Renal cortical epithelial cell (primary cell): ENCODE results near the gene SPEN. TPM values are rescaled to one million over a fixed set of nuclear protein-coding genes. Genes with fewer than 3 reads are reported as not detected.
A peak's percentile ranks its signal among the peaks of the same experiment; 100 is the strongest.
"Not testable (repeated sequence)": the region's sequence is repeated elsewhere in the genome, so short reads cannot be mapped to it uniquely, and the experiment has no call there.

Experiments
- DNase-seq: peaks from one replicate; pipeline ENCODE4 v3.0.0-alpha.2; 2011; ENCODE audit warnings: low read depth
- total RNA-seq: library from RNA; depleted of rRNA; stranded (reverse); fragments of >200 nt; gene quantifications from 2 replicates; pipeline ENCODE4 v1.2.3, GENCODE V29; 2014

Gene SPEN, protein sequence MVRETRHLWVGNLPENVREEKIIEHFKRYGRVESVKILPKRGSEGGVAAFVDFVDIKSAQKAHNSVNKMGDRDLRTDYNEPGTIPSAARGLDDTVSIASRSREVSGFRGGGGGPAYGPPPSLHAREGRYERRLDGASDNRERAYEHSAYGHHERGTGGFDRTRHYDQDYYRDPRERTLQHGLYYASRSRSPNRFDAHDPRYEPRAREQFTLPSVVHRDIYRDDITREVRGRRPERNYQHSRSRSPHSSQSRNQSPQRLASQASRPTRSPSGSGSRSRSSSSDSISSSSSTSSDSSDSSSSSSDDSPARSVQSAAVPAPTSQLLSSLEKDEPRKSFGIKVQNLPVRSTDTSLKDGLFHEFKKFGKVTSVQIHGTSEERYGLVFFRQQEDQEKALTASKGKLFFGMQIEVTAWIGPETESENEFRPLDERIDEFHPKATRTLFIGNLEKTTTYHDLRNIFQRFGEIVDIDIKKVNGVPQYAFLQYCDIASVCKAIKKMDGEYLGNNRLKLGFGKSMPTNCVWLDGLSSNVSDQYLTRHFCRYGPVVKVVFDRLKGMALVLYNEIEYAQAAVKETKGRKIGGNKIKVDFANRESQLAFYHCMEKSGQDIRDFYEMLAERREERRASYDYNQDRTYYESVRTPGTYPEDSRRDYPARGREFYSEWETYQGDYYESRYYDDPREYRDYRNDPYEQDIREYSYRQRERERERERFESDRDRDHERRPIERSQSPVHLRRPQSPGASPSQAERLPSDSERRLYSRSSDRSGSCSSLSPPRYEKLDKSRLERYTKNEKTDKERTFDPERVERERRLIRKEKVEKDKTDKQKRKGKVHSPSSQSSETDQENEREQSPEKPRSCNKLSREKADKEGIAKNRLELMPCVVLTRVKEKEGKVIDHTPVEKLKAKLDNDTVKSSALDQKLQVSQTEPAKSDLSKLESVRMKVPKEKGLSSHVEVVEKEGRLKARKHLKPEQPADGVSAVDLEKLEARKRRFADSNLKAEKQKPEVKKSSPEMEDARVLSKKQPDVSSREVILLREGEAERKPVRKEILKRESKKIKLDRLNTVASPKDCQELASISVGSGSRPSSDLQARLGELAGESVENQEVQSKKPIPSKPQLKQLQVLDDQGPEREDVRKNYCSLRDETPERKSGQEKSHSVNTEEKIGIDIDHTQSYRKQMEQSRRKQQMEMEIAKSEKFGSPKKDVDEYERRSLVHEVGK (N-terminal part only)
- total RNA-seq, result 18.6 and 45.6 TPM in 2 replicates

DNA sequence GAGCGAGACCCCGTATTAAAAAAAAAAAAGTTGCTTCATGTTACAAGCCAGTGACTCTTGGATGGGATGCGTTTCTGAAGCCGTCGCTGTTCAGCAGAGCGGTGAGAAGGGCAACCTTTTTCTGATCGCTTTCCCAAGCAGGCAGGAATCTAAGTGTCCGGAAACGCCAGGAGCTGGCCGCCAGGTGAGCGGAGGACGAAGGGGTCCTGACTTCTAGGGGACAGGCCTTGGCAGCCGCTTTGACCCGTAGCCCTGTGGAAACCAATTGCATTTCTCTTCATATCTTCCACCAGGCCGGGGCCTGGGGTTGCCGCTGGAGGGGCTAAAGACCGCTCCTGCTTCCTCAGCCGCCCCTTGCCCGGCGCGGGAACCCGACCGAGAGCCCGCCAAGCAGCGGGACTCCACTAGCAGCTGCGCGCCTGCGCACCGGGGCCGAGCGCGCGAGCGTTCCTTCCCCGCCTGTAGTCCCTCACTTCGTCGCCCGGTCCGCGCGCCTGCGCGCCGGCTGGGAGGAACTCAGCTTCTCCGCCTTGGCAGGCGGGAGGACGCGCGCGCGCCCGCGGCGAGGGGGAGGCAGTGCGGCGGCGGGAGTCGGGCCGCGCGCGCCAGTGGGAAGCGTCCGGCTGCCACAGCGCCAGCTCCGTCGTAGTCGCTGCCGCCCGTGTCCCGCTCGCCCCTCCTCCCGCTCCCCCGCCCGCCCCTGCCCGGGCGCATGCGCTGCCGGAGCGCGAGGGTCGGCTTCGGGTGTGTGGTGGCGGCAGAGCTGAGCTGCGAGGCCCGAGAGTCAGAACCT is at the start of gene SPEN:
SPEN (plus strand) TSS at position 608 of the 793 bp plus-strand sequence. CDS start 361 bp downstream, outside the sequence.
- DNase-seq, result peak; percentile 87

- DNase-seq, result peak; percentile 98
Observed at GRCh38 chr1:15799004-15799867, 48.3 kb upstream of the SPEN start.

DNA sequence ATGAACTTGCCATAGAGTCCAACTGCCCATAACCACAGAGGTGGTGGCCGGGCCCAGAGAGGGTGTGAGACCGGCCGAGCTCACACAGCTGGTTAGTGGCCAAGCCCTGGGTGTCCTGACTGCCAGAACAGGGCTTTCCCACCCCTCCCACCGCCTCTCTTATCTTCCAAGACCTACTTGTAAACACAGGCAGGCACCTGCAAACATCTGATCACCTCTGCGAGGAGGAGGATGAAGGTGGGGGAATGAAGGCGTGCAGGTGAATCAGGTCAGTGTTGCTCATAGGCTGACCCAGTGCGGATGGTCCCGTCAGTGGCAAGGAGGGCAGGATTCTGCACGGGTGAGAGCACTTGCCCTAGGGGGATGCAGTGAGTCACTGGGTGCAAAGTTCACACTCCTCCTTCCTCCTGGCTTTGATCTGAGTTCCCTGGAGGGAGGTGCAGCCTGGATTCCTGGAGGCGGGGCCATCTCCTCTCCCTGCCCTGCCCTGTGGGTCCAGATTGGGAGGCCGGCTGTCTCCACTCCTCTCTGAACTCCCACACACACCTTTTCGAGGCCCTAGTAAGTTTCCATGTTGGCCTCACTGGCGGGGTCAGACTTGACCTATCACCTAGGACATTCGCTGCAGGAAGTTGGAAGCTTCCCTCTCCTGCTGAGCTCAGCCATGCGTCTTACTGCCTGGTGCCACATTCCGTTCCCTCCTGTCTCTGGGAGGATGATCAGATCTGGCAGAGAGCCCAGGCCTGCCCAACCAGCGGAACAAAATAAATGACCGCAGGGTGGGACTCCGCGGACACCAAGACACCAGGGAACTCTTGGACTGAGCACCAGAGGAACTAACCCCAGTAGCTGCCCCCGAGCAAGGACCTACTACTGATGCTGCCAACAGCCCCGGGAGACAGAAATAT is 47.3 kb upstream of the SPEN start:
- peak; percentile 94 for DNase-seq

- DNase-seq, result peak; percentile 31
Observed at GRCh38 chr1:15802234-15802965, 45.1 kb upstream of the SPEN start.

DNA sequence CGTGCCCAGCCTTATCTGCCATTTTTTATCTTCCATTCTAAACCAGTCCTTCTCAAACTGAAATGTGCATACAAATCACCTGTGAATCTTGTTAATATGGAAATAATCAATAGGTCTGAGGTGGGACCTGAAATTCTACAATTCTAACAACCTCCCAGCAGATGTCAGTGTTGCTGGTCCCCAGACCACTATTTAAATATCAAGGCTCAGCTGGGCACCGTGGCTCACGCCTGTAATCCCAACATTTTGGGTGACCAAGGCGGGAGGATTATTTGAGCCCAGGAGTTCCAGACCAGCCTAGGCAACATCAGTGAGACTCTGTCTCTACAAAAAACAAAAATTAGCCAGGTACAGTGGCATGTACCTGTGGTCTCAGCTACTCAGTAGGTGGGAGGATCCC is 44.1 kb upstream of the SPEN start:
- peak; percentile 51 for DNase-seq

DNA sequence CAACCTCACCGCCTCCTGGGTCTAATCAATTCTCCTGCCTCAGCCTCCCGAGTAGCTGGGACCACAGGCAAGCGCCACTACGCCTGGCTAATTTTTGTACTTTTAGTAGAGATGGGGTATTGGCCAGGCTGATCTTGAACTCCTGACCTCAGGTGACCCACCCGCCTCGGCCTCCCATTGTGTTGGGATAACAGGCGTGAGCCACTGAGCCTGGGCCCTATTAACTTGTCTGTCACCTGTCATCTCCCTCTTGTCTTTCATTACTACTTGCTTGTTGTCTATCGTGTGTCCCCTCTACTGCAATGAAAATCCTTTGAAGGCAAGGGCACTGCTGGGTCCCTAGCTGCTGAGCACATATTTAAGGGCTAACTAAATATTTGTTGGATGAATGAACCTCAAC is 43.4 kb upstream of the SPEN start:
- DNase-seq, result no peak

DNA sequence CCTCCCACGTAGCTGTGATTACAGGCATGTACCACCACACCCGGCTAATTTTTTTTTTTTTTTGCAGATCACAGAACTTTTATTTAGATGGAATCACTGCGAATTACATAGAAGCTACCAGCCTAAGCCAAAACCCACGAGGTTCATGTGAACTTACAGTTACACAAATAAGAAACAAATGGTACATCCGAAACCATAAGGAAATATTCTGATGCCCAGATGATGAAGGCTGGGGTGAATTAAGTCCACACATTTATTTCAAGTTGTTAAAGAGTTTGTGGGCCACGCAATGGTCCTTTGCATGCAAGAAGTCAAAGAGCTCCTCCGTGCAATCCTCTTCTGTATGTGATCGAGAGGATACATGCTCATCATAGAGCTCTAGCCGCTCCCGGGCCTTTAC is 40.4 kb upstream of the SPEN start:
- DNase-seq, result no peak

GRCh38 chr1:15807549-15807948 is 40.0 kb upstream of the SPEN start, which contains the start of gene UQCRHL:
Gene UQCRHL (minus strand): TSS chr1:15807649. CDS start chr1:15807649, 0 bp downstream.
- not testable (repeated sequence) for DNase-seq

DNA sequence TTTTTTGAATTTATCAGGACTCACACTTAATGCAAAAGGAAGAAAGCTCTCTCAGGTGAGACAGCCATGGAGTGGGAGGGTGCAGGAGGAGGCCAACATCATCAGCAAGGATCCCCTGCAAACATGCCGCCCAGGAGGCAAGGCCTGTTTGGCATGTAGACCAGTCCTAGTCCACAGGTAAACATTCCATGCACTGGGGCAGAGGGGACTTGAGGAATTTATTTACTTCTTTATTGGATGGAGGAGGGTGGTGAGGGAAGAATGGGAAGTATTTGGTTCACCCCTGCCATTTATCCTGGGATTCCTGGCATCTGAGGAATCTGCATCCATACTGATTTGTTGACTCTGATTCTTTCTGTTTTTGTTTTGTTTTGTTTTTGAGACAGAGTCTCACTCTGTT is 38.6 kb upstream of the SPEN start:
- DNase-seq, result no peak

DNA sequence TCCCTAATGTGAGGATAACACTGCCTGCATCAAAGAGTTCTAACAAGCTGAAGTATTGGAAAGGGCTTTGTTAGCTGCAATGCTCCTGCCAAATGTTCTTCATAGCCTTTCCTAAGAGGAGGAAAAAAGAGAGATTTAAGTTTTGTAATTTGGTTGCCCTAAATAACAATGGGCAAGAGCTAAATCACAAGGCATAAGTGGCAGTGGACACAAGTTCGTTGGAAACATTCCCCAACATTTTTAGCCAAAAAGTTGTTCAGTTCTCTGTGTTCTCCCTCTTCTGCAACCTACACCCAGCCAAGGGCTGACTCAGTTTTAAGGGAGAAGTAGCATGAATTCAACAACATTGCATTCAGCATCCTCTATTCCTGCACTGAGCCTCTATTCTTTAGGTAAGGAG is 37.4 kb upstream of the SPEN start:
- no peak for DNase-seq

DNA sequence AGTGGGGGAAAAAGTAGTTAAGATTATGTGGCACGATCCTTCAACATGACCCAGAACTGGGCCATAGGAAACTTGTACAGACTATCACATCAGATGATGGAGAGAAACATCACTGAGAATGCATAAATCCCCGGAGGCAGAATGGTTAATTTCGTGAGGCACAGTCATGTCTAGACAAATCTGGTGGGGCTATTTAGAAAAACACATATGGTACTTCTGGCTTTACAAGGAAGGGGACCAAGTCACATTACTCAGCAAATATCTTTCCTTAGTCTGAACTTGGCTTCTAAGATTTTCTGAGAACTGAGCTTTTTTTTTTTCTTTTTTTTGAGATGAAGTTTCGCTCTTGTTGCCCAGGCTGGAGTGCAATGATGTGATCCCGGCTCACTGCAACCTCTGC is 30.8 kb upstream of the SPEN start:
- DNase-seq, result no peak

GRCh38 chr1:15820478-15820877 is 27.0 kb upstream of the SPEN start:
- DNase-seq, result peak; percentile 51

- no peak for DNase-seq
Observed at GRCh38 chr1:15825800-15826199, 21.7 kb upstream of the SPEN start.

DNA sequence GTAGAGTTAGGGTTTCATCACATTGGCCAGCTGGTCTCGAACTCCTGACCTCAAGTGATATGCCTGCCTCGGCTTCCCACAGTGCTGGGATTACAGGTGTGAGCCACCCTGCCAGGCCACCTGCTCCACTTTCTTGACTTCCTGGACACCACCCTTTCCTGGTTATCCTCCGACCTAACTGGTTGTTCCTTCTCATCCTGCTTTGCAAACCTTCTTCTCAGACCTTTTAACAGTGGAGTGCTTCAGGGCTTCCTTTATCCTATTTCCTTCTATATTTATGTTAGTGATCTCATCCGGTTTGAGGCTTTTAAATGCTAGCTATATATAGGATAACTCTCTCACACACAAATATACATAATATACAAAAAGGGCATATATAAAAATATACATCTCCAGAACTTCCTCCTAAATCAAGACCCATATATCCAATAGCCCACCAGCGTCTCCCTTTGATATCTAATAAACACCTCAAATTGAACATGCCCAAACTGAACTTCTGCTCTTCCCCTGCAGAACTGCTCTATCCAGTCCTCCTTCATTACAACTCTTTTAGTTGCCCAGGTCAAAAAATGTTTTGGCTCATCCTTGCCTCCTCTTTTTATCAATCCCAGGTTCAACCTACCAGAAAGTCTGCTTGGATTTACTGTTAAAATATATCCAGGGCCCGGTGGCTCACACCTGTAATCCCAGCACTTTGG is 20.5 kb upstream of the SPEN start:
- no peak for DNase-seq

GRCh38 chr1:15827567-15827966 is 19.9 kb upstream of the SPEN start:
- DNase-seq, result not testable (repeated sequence)

DNA sequence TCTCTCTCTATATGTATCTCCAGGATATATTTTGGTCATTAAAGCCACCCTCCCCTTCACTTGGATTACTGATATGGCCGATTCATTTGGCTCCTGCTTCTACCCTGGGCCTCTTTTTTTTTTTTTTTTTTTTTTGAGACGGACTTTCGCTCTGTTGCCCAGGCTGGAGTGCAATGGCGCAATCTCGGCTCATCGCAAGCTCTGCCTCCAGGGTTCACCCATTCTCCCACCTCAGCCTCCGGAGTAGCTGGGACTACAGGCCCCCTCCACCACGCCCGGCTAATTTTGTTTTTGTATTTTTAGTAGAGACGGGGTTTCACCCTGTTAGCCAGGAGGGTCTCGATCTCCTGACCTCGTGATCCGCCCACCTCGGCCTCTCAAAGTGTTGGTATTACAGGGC is 18.6 kb upstream of the SPEN start:
- not testable (repeated sequence) for DNase-seq

DNA sequence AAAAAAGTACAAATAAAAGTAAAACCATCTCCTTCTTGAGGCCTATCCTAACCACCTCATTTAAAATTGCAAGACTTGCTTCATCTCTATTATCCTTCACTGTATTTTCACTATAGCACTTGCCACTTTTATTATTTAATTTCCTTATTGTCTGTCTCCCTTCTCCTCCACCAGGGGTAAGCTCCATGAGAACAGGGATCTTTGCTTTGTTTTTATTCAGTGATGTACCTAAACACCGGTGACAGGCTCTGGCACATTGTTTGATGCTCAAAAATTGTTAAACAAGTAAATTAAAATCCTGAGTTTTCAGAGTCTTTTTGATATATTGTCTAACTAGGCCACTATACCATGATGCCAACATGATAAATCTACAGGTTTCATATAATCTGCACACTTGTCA is 17.2 kb upstream of the SPEN start:
- no peak for DNase-seq
